G401 (cell line): ENCODE data around the gene C14orf119. TPM values are rescaled to one million over a fixed set of nuclear protein-coding genes. Genes with fewer than 3 reads are reported as not detected.

Experiments used
- DNase-seq: peaks from one replicate; pipeline ENCODE4 v3.0.0-alpha.2; 2015; ENCODE audit warnings: low spot score
- in situ Hi-C: cut with HindIII; loops from 2 replicates; pipeline ENCODE4 v1.10.0; 2016; ENCODE audit warnings: low sequenced_read_pairs, mixed read lengths
- total RNA-seq: library from RNA; depleted of rRNA; stranded (reverse); fragments of >200 nt; shearing (Covaris generic); gene quantifications from 2 replicates; pipeline ENCODE4 v1.2.3, GENCODE V29; 2014; rRNA removed

Gene C14orf119
- total RNA-seq, 1 experiment from 2014 or later = 55.2 TPM

DNA sequence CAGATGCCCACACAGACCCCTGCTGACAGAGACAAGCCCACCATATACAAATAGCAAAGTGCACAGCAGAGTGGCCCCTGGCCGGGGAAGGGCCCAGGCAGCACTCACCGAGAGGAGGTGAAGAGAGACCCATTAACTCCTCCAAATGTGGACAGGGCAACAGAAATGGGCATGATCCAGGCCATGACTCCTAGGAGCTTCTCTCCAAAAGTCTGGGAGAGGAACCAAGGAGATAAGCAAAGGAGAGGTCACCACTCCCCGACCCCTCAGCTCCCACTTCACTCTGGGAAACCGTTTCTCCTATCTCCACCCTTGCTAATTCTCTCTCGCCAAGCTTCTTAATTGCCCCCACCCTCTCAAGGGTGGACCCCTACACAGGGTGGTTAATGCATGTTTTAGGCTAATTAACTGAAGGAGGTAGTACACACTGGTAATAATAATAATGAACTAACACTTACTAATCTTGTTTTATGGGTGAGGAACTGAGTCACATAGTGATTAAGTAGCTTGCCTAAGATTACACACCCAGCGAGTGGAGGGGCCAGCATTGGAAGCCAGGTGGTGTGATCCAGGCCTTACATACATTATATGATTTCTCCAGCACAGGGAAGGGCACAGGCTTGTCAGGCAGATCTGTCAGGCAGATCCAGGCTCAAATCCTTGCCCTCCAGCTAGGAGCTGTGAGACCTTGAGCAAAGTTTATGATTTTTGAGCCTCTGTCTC is 42.7 kb downstream of the C14orf119 start:
- in situ Hi-C loops = no loop called here
- DNase-seq = no peak

DNA sequence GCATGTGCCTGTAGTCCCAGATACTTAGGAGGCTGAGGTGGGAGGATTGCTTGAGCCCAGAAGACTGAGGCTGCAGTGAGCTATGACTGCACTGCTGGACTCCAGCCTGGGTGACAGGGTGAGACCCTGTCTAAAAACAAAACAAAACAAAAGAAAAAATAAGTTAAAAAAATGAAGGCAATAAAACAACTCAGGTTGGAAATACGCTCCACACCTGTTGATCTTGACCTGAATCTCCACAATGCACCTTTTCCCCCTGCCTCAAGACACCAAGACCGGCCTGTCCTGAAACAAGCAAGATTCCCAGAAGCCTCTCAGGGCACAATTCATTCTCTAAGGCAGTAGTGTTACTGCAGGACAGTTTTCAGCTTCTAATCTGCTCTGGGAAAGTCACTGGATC is 44.6 kb downstream of the C14orf119 start:
- DNase-seq = no peak
- in situ Hi-C loops = no loop called here

DNA sequence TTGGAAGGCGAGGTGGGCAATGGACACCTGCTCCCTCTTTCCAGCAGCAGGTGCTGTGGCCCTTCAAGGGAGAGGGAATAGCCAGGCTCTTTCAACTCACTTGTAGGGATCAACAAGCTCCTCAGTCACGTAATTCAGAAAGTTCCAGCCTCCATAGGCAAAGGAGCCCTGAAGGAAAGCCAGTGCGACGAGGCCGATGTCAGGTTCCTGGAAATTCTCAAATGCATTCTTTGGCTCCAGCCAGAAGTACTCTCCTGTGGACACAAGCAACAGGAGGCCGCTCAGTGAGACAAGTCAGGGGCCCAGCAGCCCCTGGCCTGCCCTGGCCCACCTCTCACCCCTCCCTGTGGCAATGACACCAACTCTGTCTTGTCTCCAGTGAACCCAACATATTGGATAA is 45.1 kb downstream of the C14orf119 start:
- in situ Hi-C loops = no loop called here
- DNase-seq = no peak

DNA sequence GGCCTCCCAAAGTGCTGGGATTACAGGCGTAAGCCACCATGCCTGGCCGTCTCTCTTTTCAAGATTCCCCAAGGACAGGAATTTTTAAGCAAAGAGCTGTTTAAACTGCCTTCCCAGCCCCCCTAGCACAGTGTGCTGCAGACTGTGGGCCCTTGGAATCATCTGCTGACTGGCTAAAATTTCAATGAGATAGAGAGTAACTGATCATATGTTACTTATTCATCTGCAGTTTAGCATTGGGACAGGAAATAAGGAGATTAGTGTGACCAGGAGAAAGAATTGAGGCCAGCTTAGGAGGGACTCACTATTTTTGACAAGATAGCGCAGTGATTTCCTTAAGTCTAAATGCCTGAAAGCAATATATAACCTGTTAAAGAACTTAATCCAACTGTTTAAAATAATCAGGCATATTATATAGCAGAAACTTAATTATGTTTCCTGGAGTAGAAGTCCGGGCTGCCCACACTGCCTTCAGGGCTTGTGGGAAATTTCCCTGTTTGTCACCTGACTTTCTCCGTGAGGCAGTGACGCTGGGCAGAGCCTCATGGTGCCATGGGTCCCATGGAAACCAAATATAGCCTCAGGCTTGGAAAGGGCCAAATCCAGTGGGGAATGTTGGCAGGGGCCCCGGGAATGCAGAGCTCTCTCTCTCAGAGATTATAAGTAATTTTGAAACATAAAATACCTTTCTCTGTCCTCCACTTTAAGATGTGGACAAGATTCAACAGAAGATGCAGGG is 46.6 kb downstream of the C14orf119 start:
- in situ Hi-C loops = no loop called here
- peak; percentile 19 for DNase-seq

DNA sequence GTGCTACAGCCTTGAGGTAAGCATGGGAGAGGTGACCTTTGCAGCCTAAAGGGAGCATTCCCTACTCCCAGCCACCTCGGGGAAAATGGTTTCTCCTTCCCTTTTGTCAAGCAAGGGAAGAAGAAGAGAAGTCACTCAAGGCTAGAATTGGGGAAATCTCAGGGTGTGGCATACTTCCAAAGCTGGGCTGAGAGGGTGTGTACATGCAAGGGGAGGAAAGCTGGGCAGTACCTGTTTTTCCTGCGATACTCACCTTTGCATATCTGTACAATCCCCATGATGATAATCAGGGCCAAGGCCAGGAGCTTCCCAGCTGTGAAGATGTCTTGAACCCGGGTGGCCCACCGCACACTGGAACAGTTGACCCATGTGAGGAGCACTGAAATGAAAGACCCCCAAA is 47.5 kb downstream of the C14orf119 start:
- in situ Hi-C loops = no loop called here
- DNase-seq = no peak

DNA sequence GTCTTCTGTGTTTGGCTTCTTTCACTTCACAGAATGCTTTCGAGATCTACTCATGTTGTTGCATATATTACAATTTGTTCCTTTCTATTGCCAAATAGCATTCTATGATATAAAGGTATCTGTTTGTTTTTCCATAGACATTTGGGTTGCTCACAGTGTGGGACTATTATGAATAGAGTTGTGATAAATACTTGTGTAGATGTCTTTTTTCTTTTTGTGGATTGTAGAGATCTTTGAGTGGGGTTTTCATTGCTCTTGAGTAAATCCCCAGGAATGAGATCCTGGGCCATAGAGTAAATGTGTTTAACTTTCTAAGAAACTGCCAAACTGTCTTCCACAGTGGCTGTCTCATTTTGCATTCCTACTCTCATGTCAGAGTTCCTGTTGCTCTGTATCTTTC is 48.6 kb downstream of the C14orf119 start:
- in situ Hi-C loops = no loop called here
- no peak for DNase-seq

DNA sequence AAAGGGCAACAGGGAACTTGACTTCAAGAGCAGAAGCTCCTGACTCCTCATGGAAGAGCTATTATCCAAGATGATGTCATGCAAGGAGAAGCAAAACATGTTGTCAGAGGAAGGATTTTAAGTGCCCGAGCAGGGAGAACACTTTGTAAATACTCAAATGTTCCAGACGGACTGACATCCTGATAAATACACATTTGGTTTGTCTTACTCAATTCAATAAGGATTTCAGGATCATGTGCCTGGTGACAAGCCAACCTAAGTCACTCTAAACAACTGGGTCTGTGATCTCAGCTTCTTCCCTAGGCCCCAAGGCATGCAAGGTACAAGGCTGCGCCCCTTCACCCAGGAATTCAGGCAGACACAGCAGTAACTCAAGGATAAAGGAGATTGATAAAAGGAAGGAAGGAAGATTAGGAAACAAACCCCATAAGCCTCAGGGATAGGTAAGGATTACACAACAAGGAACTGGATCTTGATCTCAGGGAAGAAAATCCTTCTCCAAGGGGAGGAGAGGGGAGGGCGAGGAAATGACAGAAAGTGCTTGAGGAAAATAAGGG is 50.6 kb downstream of the C14orf119 start:
- no peak for DNase-seq
- in situ Hi-C loops = no loop called here

DNA sequence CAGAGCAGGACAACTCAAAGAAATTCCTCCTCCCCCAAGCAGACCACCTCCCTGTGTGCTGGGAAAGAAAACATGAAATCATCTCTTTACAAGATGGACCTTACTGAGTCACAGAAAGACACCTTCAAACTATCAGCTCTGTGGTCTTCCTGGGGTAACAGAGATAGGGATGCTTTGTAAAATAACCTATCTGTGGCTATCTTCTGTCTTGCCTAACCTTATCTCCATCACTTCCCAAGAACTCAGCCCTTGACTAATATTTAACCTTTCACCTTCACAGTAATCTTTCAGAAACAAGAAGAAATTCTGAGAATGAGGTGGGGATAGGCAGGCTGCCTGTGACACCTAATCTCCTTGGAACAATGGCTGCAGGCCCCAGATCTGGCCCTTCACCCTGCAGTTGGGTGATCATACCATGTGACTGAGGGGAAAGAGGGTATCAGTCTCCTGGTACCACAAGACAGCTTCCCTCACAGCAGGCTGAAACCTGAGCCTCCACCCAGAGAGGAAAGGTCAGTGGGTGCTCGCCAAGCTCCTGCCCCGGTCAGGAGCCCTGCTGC is 51.1 kb downstream of the C14orf119 start:
- no peak for DNase-seq
- in situ Hi-C loops = no loop called here

DNA sequence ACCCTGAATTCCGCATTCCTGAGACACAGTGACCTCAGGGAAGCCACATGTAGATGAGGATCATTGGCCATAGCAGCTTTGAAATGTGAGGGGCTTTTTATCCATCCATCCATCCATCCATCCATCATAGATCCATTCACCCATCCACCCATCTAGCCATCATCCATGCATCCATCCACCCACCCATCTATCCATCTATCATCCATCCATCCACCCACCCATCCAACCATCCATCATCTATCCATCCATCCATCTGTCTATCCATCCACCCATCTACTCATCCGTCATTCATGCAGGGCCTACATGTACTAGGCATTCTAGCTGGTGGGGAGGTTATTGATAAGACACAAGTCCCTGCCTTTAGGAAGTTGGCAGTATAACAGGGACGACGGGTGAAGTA is 51.7 kb downstream of the C14orf119 start:
- in situ Hi-C loops = no loop called here
- DNase-seq = no peak

DNA sequence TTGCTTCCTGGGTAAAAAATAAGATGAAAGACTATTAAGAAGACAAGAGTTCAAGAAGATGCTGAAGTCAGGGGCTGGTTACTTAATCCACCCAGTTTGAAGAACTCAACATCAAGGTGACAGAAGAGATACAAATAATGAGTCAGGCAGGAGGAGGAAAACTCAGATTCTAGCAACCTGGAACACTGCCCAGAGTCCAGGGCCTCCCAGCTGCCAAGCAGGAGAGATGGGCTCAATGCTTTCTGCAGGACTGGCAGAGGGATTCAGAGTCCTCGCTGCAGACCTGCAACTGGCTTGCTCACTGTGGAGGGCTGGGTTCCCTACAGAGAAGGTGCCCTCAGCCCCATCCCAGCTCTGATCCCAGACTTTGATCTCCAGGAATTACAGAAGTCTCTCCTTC is 52.4 kb downstream of the C14orf119 start:
- peak; percentile 84 for DNase-seq
- in situ Hi-C loops = no loop called here

DNA sequence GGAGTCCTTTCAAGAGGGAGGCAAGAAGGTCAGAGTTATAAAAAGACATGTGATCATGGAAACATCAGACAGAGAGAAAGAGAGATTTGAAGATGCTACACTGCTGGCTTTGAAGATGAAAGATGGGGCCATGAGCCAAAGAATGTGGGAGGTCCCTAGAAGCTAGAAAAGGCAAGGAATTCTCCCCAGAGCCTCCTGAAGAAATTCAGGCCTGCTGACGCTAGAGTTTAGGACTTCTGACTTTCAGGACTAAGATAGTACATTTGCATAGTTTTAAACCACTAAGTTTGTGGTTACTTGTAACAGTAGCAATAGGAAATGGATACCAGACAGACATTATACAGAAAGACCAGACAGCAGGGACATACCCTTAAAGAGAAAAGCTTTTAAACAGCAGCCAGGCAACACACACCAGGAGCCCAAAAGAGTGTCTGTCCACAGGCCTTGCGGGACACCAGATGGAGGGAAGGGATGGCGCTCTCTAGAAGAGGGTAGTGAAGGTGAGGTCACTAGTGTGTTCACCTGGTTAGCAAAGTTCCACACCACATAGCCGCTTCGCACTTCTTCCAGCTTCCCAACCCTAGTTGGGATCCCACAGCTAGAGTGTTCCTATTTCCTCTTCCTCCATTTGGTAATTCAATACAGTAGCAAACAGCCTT is 53.4 kb downstream of the C14orf119 start:
- in situ Hi-C loops = no loop called here
- DNase-seq = no peak

DNA sequence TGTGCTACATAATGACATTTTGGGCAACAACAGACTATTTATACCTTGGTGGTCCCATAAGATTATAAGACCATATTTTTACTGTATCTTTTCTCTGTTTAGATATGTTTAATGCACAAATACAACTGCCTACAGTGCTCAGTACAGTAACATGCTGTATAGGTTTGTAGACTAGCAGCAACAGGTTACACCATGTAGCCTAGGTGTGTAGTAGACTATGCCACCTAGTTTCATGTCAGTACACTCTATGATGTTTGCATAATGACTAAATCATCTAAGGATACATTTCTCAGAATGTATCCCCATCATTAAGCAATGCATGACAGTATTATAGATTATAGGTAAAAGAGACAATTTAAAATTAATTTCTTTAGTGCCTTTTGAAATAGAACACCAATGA is 54.4 kb downstream of the C14orf119 start:
- no peak for DNase-seq
- in situ Hi-C loops = no loop called here

Other genes starting within 250 kb of the C14orf119 start
- gene LRP10, start 223.8 kb upstream of the C14orf119 start, total RNA-seq = 37.1 and 41.5 TPM in 2 replicates
- not detected in 2 replicates for gene REM2, start 212.3 kb upstream of the C14orf119 start, total RNA-seq
- 62.2 and 78.0 TPM in 2 replicates for gene RBM23, start 176.4 kb upstream of the C14orf119 start, total RNA-seq
- 206 and 257 TPM in 2 replicates for gene PRMT5, start 166.1 kb upstream of the C14orf119 start, total RNA-seq
- gene HAUS4, start 138.4 kb upstream of the C14orf119 start, total RNA-seq = 102 and 131 TPM in 2 replicates
- gene AJUBA, start 113.0 kb upstream of the C14orf119 start, total RNA-seq = 16.4 and 17.0 TPM in 2 replicates
- 8.7 and 15.1 TPM in 2 replicates for gene C14orf93, start 85.4 kb upstream of the C14orf119 start, total RNA-seq
- gene PSMB5, start 60.6 kb upstream of the C14orf119 start, total RNA-seq = 447 and 480 TPM in 2 replicates
- gene PSMB11, start 53.3 kb upstream of the C14orf119 start, total RNA-seq = not detected in 2 replicates
- 8.7 and 10.9 TPM in 2 replicates for gene CDH24, start 38.0 kb upstream of the C14orf119 start, total RNA-seq
- 80.3 and 95.3 TPM in 2 replicates for gene ACIN1, start 369 bp upstream of the C14orf119 start, total RNA-seq
- gene CIROP, start 9.5 kb downstream of the C14orf119 start, total RNA-seq = not detected in 2 replicates
- gene CEBPE, start 23.8 kb downstream of the C14orf119 start, total RNA-seq = not detected in 2 replicates
- gene SLC7A8, start 88.2 kb downstream of the C14orf119 start, total RNA-seq = 14.5 and 15.9 TPM in 2 replicates
- not detected in 2 replicates for gene RNF212B, start 142.4 kb downstream of the C14orf119 start, total RNA-seq
- 17.5 and 25.9 TPM in 2 replicates for gene HOMEZ, start 190.6 kb downstream of the C14orf119 start, total RNA-seq
- 3.9 and 9.6 TPM in 2 replicates for gene PPP1R3E, start 207.4 kb downstream of the C14orf119 start, total RNA-seq
- 16.4 and 17.3 TPM in 2 replicates for gene BCL2L2, start 211.3 kb downstream of the C14orf119 start, total RNA-seq
- 112 and 138 TPM in 2 replicates for gene PABPN1, start 226.0 kb downstream of the C14orf119 start, total RNA-seq